ENCODE results near the gene ARHGEF2.

The ARHGEF2 gene

GRCh38 chr1:155971910-155972809 is 6.2 kb downstream of the ARHGEF2 start:
- Histone ChIP-seq H3K9me3 (ENCODE audit: control insufficient read depth in 1 of 2, low read length in 2 of 2) (no peaks in the 10 kb centered on the region), H3K4me3 (ENCODE audit: low read depth in 1 of 2, low read length in 2 of 2) (no peak overlapping the region), H3K4me1 (ENCODE audit: control insufficient read depth in 1 of 2, insufficient read depth in 2 of 2, low read length in 2 of 2) (peaks cover 74 to 83% of the 10 kb centered on the region in 2 donors), H3K27ac (ENCODE audit: low read depth, low read length) (no peak overlapping the region), H3K9ac (ENCODE audit: low read depth in 1 of 2, low read length in 2 of 2) (no peak overlapping the region), H3K27me3 (ENCODE audit: control insufficient read depth in 1 of 2, insufficient read depth in 2 of 2, low read length in 2 of 2) (no peaks in the 10 kb centered on the region), H3K36me3 (ENCODE audit: control insufficient read depth in 1 of 2, insufficient read depth in 2 of 2, low read length in 2 of 2) (peaks cover 16 to 27% of the 10 kb centered on the region in 2 donors)

GRCh38 chr1:155970531-155971167 is 7.7 kb downstream of the ARHGEF2 start:
- Histone ChIP-seq H3K36me3 (ENCODE audit: control insufficient read depth in 1 of 2, insufficient read depth in 2 of 2, low read length in 2 of 2) (peaks cover 29 to 43% of the 10 kb centered on the region in 2 donors), H3K9ac (ENCODE audit: low read depth in 1 of 2, low read length in 2 of 2) (no peak overlapping the region), H3K4me1 (ENCODE audit: control insufficient read depth in 1 of 2, insufficient read depth in 2 of 2, low read length in 2 of 2) (peaks cover 65 to 68% of the 10 kb centered on the region in 2 donors), H3K4me3 (ENCODE audit: low read depth in 1 of 2, low read length in 2 of 2) (peak overlapping the region in 1 of 2 donors; percentile 28), H3K27ac (ENCODE audit: low read depth, low read length) (no peak overlapping the region), H3K27me3 (ENCODE audit: control insufficient read depth in 1 of 2, insufficient read depth in 2 of 2, low read length in 2 of 2) (no peaks in the 10 kb centered on the region), H3K9me3 (ENCODE audit: control insufficient read depth in 1 of 2, low read length in 2 of 2) (no peaks in the 10 kb centered on the region)

GRCh38 chr1:155969377-155969791 is 9.0 kb downstream of the ARHGEF2 start:
- peaks cover 38 to 55% of the 10 kb centered on the region in 2 donors for H3K36me3 ChIP-seq (ENCODE audit: control insufficient read depth in 1 of 2, insufficient read depth in 2 of 2, low read length in 2 of 2)
- no peak overlapping the region for H3K4me3 ChIP-seq (ENCODE audit: low read depth in 1 of 2, low read length in 2 of 2)
- peaks cover 53 to 55% of the 10 kb centered on the region in 2 donors for H3K4me1 ChIP-seq (ENCODE audit: control insufficient read depth in 1 of 2, insufficient read depth in 2 of 2, low read length in 2 of 2)
- no peaks in the 10 kb centered on the region for H3K9me3 ChIP-seq (ENCODE audit: control insufficient read depth in 1 of 2, low read length in 2 of 2)
- H3K27ac ChIP-seq (ENCODE audit: low read depth, low read length) = peak overlapping the region; percentile 52
- H3K27me3 ChIP-seq (ENCODE audit: control insufficient read depth in 1 of 2, insufficient read depth in 2 of 2, low read length in 2 of 2) = no peaks in the 10 kb centered on the region
- H3K9ac ChIP-seq (ENCODE audit: low read depth in 1 of 2, low read length in 2 of 2) = no peak overlapping the region

- Histone ChIP-seq H3K27ac (ENCODE audit: low read depth, low read length) (no peak overlapping the region), H3K9ac (ENCODE audit: low read depth in 1 of 2, low read length in 2 of 2) (no peak overlapping the region), H3K4me1 (ENCODE audit: control insufficient read depth in 1 of 2, insufficient read depth in 2 of 2, low read length in 2 of 2) (peaks cover 48% of the 10 kb centered on the region in 2 donors)
These were observed 9.7 kb downstream of the ARHGEF2 start for GRCh38 chr1:155968670-155969069.

GRCh38 chr1:155968051-155968400 is 10.3 kb downstream of the ARHGEF2 start:
- Histone ChIP-seq H3K27me3 (ENCODE audit: control insufficient read depth in 1 of 2, insufficient read depth in 2 of 2, low read length in 2 of 2) (no peaks in the 10 kb centered on the region), H3K36me3 (ENCODE audit: control insufficient read depth in 1 of 2, insufficient read depth in 2 of 2, low read length in 2 of 2) (peaks cover 40 to 61% of the 10 kb centered on the region in 2 donors), H3K9me3 (ENCODE audit: control insufficient read depth in 1 of 2, low read length in 2 of 2) (no peaks in the 10 kb centered on the region), H3K4me3 (ENCODE audit: low read depth in 1 of 2, low read length in 2 of 2) (peak overlapping the region in 1 of 2 donors; percentile 1), H3K4me1 (ENCODE audit: control insufficient read depth in 1 of 2, insufficient read depth in 2 of 2, low read length in 2 of 2) (peaks cover 45 to 48% of the 10 kb centered on the region in 2 donors), H3K9ac (ENCODE audit: low read depth in 1 of 2, low read length in 2 of 2) (no peak overlapping the region), H3K27ac (ENCODE audit: low read depth, low read length) (no peak overlapping the region)

More at GRCh38 chr1:155968670-155969069, 9.7 kb downstream of the ARHGEF2 start:
- Histone ChIP-seq H3K4me3 (ENCODE audit: low read depth in 1 of 2, low read length in 2 of 2) (no peak overlapping the region), H3K9me3 (ENCODE audit: control insufficient read depth in 1 of 2, low read length in 2 of 2) (no peaks in the 10 kb centered on the region), H3K36me3 (ENCODE audit: control insufficient read depth in 1 of 2, insufficient read depth in 2 of 2, low read length in 2 of 2) (peaks cover 40 to 59% of the 10 kb centered on the region in 2 donors), H3K27me3 (ENCODE audit: control insufficient read depth in 1 of 2, insufficient read depth in 2 of 2, low read length in 2 of 2) (no peaks in the 10 kb centered on the region)

- Histone ChIP-seq H3K4me3 (ENCODE audit: low read depth in 1 of 2, low read length in 2 of 2) (peak overlapping the region in 1 of 2 donors; percentile 21), H3K27ac (ENCODE audit: low read depth, low read length) (peak overlapping the region; percentile 52), H3K27me3 (ENCODE audit: control insufficient read depth in 1 of 2, insufficient read depth in 2 of 2, low read length in 2 of 2) (no peaks in the 10 kb centered on the region), H3K9me3 (ENCODE audit: control insufficient read depth in 1 of 2, low read length in 2 of 2) (no peaks in the 10 kb centered on the region), H3K4me1 (ENCODE audit: control insufficient read depth in 1 of 2, insufficient read depth in 2 of 2, low read length in 2 of 2) (peaks cover 48 to 52% of the 10 kb centered on the region in 2 donors), H3K36me3 (ENCODE audit: control insufficient read depth in 1 of 2, insufficient read depth in 2 of 2, low read length in 2 of 2) (peaks cover 45 to 66% of the 10 kb centered on the region in 2 donors), H3K9ac (ENCODE audit: low read depth in 1 of 2, low read length in 2 of 2) (peak overlapping the region in 1 of 2 donors; percentile 15)
These were observed 10.9 kb downstream of the ARHGEF2 start for GRCh38 chr1:155967341-155968050.

GRCh38 chr1:155966750-155967149 is 11.6 kb downstream of the ARHGEF2 start:
- Histone ChIP-seq H3K36me3 (ENCODE audit: control insufficient read depth in 1 of 2, insufficient read depth in 2 of 2, low read length in 2 of 2) (peaks cover 52 to 74% of the 10 kb centered on the region in 2 donors), H3K9me3 (ENCODE audit: control insufficient read depth in 1 of 2, low read length in 2 of 2) (no peaks in the 10 kb centered on the region), H3K9ac (ENCODE audit: low read depth in 1 of 2, low read length in 2 of 2) (peak overlapping the region in 1 of 2 donors; percentile 15), H3K4me1 (ENCODE audit: control insufficient read depth in 1 of 2, insufficient read depth in 2 of 2, low read length in 2 of 2) (peaks cover 41 to 46% of the 10 kb centered on the region in 2 donors), H3K4me3 (ENCODE audit: low read depth in 1 of 2, low read length in 2 of 2) (no peak overlapping the region), H3K27me3 (ENCODE audit: control insufficient read depth in 1 of 2, insufficient read depth in 2 of 2, low read length in 2 of 2) (no peaks in the 10 kb centered on the region), H3K27ac (ENCODE audit: low read depth, low read length) (no peak overlapping the region)

- Histone ChIP-seq H3K27me3 (ENCODE audit: control insufficient read depth in 1 of 2, insufficient read depth in 2 of 2, low read length in 2 of 2) (no peaks in the 10 kb centered on the region), H3K4me1 (ENCODE audit: control insufficient read depth in 1 of 2, insufficient read depth in 2 of 2, low read length in 2 of 2) (peaks cover 41 to 46% of the 10 kb centered on the region in 2 donors), H3K27ac (ENCODE audit: low read depth, low read length) (no peak overlapping the region), H3K36me3 (ENCODE audit: control insufficient read depth in 1 of 2, insufficient read depth in 2 of 2, low read length in 2 of 2) (peaks cover 56 to 79% of the 10 kb centered on the region in 2 donors), H3K4me3 (ENCODE audit: low read depth in 1 of 2, low read length in 2 of 2) (no peak overlapping the region), H3K9ac (ENCODE audit: low read depth in 1 of 2, low read length in 2 of 2) (no peak overlapping the region), H3K9me3 (ENCODE audit: control insufficient read depth in 1 of 2, low read length in 2 of 2) (no peaks in the 10 kb centered on the region)
These were observed 12.2 kb downstream of the ARHGEF2 start for GRCh38 chr1:155966135-155966534.

GRCh38 chr1:155964193-155964592 is 14.2 kb downstream of the ARHGEF2 start:
- no peak overlapping the region for H3K27ac ChIP-seq (ENCODE audit: low read depth, low read length)
- H3K27me3 ChIP-seq (ENCODE audit: control insufficient read depth in 1 of 2, insufficient read depth in 2 of 2, low read length in 2 of 2) = no peaks in the 10 kb centered on the region
- no peak overlapping the region for H3K9ac ChIP-seq (ENCODE audit: low read depth in 1 of 2, low read length in 2 of 2)
- H3K4me3 ChIP-seq (ENCODE audit: low read depth in 1 of 2, low read length in 2 of 2) = no peak overlapping the region
- H3K4me1 ChIP-seq (ENCODE audit: control insufficient read depth in 1 of 2, insufficient read depth in 2 of 2, low read length in 2 of 2) = peaks cover 26 to 28% of the 10 kb centered on the region in 2 donors
- peaks cover 56 to 85% of the 10 kb centered on the region in 2 donors for H3K36me3 ChIP-seq (ENCODE audit: control insufficient read depth in 1 of 2, insufficient read depth in 2 of 2, low read length in 2 of 2)
- no peaks in the 10 kb centered on the region for H3K9me3 ChIP-seq (ENCODE audit: control insufficient read depth in 1 of 2, low read length in 2 of 2)

Measured in duodenal mucosa (tissue), 2 donors.